ENCODE results near the gene SELPLG.
"Not testable (repeated sequence)": the region's sequence is repeated elsewhere in the genome, so short reads cannot be mapped to it uniquely, and the experiment has no call there.

Gene SELPLG

DNA sequence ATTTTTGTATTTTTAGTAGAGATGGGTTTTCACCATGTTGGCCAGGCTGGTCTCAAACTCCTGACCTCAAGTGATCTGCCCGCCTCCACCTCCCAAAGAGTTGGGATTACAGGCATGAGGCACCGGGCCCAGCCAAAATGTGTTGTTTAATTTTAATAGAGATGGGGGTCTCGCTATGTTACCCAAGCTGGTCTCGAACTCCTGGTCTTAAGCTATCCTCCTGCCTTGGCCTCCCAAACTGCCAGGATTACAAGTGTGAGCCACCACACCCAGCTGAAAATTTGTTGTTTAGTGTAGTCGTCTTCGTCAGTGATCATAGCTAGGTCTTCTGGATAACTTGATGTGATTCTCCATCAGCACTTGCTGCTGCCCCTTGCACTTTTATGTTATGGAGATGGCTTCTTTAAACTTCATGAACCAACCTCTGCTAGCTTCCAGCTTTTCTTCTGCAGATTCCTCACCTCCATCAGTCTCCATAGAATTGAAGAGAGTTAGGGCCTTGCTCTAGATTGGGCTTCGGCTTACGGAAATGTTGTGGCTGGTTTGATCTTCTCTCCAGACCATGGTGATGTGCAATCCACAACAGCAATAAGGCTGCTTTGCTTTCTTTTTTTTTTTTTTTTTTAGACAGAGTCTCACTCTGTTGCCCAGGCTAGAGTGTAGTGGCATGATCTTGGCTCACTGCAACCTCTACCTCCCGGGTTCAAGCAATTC is 58.3 kb downstream of the SELPLG start:
- DNase-seq (ENCODE audit: low spot score in 2 of 2) (no peak), ATAC-seq (no peak)
- H3K4me3 Mint-ChIP-seq, result no peak overlapping the region
- peaks cover 18% of the 10 kb centered on the region for H3K36me3 Mint-ChIP-seq
- H3K9me3 Mint-ChIP-seq, result peaks cover 8% of the 10 kb centered on the region
- H3K4me1 Mint-ChIP-seq, result peaks cover 35% of the 10 kb centered on the region
- no peak overlapping the region for H3K27ac Mint-ChIP-seq

GRCh38 chr12:108574276-108574675 is 59.4 kb downstream of the SELPLG start:
- Mint-ChIP-seq H3K36me3 (peaks cover 28% of the 10 kb centered on the region), H3K4me1 (peaks cover 34% of the 10 kb centered on the region)
- DNase-seq (ENCODE audit: low spot score in 2 of 2); H3K4me3 Mint-ChIP-seq; ATAC-seq; H3K9me3 Mint-ChIP-seq; H3K27ac Mint-ChIP-seq: not testable (repeated sequence)

DNA sequence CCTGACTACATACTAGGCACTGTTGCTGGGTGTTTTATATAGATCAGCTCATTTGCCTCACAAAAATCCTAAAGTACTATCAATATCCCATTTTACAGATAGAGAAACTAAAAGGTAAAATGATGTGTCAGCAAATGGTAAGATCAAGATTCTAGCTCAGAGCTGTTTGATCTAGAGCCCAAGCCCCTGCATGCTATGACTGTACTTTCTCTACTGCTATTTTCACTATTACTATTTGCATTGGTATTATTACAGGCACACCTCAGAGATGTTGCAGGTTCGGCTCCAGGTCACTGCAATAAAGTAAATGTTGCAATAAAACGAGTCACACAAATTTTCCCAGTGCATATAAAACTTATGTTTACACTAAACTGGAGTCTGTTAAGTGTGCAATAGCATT is 60.4 kb downstream of the SELPLG start:
- H3K4me3 Mint-ChIP-seq, result no peak overlapping the region
- no peak overlapping the region for H3K27ac Mint-ChIP-seq
- peaks cover 28% of the 10 kb centered on the region for H3K36me3 Mint-ChIP-seq
- DNase-seq (ENCODE audit: low spot score in 2 of 2), result no peak
- H3K4me1 Mint-ChIP-seq, result peaks cover 36% of the 10 kb centered on the region
- ATAC-seq, result peak; percentile 75
- H3K9me3 Mint-ChIP-seq, result no peaks in the 10 kb centered on the region

DNA sequence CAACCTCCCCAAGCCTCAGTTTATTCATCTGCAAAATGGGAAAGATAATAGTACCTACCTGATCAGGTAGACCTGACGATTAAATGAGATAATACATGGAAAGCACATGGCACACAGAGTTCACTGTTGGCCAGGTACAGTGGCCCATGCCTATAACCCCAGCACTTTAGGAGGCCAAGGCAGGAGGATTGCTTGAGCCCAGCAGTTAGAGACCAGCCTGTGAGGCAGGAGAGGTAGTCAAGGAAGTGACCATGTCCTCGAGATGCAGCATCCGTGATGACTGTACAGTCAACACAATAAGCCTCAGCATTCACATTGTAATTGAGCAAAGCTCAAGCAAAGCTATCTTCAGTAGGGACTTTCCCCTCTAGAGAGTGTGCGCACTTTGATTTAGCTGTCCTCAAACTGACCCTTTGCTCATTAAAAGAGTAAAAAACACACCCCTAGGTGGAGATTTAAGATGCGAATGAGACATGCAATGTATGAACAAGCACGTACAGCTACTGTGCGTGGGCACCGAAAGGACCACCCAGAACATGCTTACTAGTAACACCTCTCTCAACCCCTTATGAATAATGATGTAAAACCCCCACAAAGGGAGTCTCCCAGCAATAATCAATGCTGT is 61.4 kb downstream of the SELPLG start:
- ATAC-seq (peak; percentile 62), DNase-seq (ENCODE audit: low spot score in 2 of 2) (no peak)
- Mint-ChIP-seq H3K36me3 (peaks cover 36% of the 10 kb centered on the region), H3K4me3 (peak overlapping the region; percentile 5), H3K4me1 (peaks cover 46% of the 10 kb centered on the region), H3K27ac (peak overlapping the region; percentile 54), H3K9me3 (no peaks in the 10 kb centered on the region)

Measured in stimulated activated effector memory CD8-positive, alpha-beta T cell treated with anti-CD3 and anti-CD28 coated beads, Interleukin-12 subunit alpha, Interleukin-12 subunit beta, amount 100 ng/mL, for 72 hours (primary cell).